Umbilical cord (tissue), 2 donors: Measurements from ENCODE around the gene GDPD4. TPM values are rescaled to one million over a fixed set of nuclear protein-coding genes. Genes with fewer than 3 reads are reported as not detected.
A peak's percentile ranks its signal among the peaks of the same experiment; 100 is the strongest.

Experiments
- DNase-seq: peaks from one replicate; pipeline ENCODE4 v3.0.0-alpha.2; 2015; ENCODE audit warnings: low spot score
- total RNA-seq: library from RNA; depleted of rRNA; stranded (reverse); fragments of >200 nt; gene quantifications from one replicate; pipeline ENCODE4 v1.2.3, GENCODE V29; 2014; ENCODE audit warnings: low replicate concordance; ENCODE audit not compliant: insufficient read depth

GDPD4 gene
- total RNA-seq, 1 donor from 2014 or later = 0.48 TPM

DNA sequence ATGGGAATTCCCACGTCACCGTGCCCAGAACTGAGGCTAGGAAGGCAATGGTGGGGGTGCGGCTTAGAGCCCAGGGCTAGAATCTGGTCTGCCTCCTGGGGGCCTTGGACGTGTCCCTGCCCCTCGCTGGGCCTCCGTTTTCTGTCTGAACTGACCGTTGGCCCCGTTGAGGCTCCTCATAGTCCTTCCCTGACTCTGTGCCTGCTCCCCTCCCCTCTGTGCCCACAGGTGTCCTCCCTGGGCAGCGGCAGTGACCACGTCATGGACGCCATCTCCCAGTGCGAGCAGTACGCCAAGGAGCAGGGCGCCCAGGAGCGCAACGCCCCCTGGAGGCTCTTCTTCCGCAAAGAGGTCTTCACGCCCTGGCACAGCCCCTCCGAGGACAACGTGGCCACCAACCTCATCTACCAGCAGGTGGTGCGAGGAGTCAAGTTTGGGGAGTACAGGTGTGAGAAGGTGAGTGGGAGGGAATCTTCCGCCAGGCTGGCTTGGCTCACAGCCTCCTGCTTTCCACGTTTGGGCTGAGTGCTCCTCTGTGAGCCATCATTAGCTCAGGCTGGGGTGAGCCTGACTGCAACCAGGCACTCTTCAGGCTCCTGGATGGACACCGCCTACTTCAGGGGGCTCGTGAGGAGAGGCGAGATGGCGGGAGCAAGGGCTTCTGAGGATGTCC lies 109.5 kb downstream of the GDPD4 start:
- DNase-seq = peak; percentile 50

GRCh38 chr11:77191429-77191822 lies 110.1 kb downstream of the GDPD4 start:
- no peak for DNase-seq

DNA sequence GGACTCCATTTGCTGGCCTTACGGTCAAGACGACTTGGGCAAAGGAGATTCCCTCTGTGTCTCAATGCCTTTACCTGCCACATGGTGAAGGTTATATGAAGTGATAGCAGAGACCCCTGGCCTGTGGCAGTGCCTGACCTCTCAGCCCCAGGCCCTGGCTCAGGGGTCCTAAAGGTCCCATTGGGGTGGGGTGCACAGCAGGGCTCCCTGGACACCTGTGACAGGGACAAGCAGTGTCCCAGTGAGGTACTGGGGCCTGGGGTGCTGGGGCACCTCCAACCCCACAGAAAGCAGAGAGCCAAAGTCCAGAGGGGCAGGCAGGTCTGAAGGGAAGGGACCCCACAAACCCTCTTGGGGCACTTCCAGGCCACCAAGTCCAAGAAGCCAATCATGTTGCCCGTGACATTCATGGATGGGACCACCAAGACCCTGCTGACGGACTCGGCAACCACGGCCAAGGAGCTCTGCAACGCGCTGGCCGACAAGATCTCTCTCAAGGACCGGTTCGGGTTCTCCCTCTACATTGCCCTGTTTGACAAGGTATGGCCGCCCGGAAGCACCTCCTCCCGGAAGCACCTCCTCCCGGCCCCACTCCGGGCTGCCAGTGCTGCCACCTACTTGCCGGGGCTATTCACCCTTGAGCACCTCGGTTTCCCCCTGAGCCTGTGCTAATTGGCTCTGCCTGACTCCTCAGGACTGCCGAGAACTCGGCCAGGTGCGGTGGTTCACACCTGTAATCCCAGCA lies 111.0 kb downstream of the GDPD4 start:
- no peak for DNase-seq

DNA sequence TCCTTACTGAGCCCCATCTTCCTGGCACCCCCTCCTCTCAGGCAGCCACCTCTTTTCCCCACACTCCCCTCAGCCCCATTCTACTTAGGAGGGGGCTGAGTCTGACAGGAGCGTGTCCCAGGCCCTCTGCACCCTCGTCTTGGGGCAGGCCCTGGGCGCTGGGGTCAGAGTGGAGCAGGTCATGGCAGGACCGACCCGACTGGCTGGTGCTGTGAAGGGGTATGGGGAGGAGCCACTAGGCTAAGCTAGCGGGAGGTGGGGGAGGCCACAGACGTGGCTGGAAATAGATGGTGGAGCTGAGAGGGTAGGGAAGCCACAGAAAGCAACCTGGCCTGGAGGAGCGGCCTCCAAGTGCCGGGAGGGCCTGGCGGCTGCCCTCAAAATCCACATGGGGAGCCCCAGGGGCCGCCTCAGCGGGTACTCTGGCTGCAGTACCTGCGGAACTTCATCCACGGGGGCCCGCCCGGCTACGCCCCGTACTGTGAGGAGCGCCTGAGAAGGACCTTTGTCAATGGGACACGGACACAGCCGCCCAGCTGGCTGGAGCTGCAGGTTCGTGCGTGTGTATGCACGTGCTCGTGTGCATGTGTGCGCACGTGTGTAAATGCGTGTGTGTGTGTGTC lies 111.8 kb downstream of the GDPD4 start:
- no peak for DNase-seq

- no peak for DNase-seq
Observed at GRCh38 chr11:77188633-77189491, 112.6 kb downstream of the GDPD4 start.

GRCh38 chr11:77187776-77188632 lies 113.5 kb downstream of the GDPD4 start:
- peak; percentile 83 for DNase-seq

DNA sequence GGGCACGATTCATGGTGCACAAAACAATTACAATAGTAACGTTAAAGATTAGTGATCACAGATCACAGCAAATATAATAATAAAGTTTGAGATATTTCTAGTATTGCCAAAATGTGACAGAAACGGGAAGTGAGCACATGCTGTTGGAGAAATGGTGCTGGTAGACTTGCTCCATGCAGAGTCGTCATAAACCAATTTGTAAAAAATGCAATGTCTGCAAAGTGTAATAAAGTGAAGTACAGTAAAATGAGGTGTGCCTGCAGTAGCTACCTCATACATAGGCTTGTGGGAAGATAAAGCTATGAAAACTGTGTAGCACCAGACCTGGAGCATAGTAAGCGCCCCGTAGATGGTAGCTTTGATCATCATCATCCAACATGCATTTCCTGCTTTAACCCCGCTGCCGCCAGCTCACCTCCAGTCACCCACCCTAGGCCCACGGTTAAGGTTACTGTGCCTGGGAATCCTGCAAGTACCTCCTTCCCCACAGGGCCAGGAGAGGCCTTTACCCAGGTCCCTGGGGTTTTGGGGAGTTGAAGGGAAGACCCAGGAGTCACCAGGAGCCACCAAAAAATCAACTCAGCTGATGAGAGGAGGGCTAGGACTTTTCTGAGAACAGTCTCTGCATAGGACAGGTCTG lies 114.3 kb downstream of the GDPD4 start:
- no peak for DNase-seq

- DNase-seq = no peak
Observed at GRCh38 chr11:77186302-77186701, 115.2 kb downstream of the GDPD4 start.

DNA sequence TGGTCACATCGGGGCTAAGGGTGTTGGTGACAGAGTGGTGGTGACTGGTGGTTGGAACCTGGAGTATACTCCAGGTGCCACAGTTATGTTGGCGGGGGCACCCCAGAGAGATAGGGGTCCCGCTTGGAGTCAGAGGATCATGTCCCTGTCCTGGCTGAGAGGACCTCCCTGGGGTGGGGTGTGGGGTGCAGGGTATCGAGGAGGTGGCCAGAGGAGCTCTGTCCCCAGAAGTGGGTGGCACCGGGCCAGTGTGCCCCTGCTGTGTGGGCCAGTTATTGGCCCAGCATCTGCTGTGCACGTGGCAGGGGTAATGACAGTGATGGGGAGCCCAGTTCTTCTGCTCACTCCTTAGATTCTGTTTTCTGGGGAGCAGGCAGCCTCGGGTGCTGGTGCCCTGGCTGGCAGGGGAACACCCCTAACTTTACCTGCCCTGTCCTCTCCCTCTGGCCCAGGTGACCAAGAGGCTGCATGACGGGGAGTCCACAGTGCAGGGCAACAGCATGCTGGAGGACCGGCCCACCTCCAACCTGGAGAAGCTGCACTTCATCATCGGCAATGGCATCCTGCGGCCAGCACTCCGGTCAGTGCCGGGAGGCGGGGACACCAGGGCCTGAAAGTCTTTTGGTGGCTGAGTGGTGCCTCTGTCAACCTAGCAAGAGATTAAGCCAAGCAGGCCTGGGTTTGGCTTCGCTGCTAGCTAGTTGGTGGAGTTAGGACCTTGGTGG lies 117.2 kb downstream of the GDPD4 start:
- no peak for DNase-seq

DNA sequence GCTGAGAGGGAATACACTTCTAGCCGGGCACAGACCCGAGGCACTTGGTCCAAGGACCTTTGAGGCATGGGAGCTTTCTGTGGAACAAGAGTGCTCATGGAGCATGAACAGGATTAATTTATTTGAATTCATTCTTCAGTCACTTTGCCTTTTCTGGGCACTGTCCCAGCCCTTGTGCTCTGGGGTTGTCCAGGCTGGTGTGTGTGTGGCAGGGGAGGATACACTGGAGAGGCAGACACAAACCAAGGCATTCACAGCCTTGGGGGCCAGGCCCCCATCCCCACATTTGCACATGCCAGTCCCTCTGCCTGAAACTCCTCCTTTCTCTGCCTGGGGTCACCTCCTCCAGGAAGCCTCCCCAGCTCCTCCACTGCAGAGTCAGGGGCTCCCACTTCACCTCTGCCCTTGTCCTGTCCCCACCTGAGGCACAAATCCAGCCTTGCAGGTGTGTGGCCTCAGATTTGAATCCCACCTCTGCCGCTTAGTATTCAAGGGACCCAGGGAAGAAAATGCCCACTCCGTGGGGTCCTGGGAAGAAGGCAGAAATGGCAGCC lies 118.0 kb downstream of the GDPD4 start:
- no peak for DNase-seq

DNA sequence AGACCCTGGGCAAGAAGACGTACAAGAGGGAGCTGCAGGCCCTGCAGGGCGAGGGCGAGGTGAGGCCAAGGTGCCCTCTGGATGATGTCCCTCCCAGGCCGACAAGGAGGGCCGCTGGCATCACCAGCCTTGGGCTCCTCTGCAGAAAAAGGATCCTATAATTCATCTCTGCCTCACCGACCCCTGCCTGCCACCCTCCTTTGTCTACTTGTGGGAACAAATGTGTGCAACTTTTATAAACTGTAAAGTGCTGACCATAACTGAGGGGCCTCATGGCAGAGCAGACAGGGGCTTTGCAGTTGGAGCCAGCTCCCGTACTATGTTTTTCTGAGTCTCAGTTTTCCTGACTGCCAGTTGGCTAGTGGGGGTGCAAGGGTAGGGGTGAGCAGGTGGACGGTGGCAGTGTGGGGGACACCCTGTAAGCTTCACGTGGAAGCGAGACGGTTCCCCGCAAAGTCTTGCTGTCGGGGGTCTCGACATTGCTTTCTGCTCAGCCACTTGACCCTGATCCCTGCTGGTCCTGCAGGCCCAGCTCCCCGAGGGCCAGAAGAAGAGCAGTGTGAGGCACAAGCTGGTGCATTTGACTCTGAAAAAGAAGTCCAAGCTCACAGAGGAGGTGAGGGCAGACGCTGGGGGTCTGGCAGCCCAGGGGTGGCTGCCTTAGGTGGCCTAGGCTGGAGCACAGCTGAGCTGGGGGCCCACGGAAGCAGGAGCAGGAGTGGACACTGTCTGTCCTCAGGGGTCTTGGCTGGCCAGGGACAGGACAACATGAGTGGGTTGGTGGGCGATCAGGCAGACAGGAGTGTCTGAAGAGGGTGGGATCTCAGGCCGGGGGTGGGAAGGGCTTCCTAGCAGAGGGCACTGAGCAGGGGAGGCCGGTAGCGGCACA lies 118.7 kb downstream of the GDPD4 start:
- no peak for DNase-seq

GRCh38 chr11:77181799-77182541 lies 119.5 kb downstream of the GDPD4 start:
- DNase-seq = no peak

- DNase-seq = no peak
Observed at GRCh38 chr11:77181226-77181625, 120.3 kb downstream of the GDPD4 start.

GRCh38 chr11:77180346-77180745 lies 121.1 kb downstream of the GDPD4 start:
- DNase-seq = no peak

DNA sequence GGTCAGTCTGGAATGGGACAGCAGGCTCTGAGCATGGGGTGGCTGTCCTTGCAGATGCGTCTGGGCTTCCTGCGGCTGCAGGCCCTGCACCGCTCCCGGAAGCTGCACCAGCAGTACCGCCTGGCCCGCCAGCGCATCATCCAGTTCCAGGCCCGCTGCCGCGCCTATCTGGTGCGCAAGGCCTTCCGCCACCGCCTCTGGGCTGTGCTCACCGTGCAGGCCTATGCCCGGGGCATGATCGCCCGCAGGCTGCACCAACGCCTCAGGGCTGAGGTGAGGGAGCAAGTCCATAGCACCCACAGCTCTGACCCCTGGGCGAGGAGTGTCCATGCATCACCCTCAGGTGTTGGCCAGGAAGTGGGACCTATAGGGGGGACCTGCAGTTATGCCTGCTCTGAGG lies 121.8 kb downstream of the GDPD4 start:
- DNase-seq = no peak

DNA sequence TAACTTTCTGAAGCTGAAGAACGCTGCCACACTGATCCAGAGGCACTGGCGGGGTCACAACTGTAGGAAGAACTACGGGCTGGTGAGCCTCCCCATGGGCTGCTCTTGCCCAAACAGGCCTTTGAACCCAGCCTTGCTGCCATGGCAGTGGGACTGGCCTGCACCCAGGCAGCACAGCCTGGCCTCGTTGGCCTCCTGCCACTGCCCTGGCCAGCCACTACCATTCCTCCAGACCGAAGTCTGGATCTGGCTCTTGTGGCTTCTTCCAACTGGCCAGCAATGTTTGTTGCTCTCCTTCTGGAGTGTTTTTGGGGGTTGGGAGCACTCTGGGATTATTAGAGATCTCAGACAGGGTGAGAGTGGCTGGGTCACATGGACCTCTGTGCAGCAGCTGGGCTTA lies 122.4 kb downstream of the GDPD4 start:
- no peak for DNase-seq

GRCh38 chr11:77178150-77178549 lies 123.3 kb downstream of the GDPD4 start:
- DNase-seq = no peak

DNA sequence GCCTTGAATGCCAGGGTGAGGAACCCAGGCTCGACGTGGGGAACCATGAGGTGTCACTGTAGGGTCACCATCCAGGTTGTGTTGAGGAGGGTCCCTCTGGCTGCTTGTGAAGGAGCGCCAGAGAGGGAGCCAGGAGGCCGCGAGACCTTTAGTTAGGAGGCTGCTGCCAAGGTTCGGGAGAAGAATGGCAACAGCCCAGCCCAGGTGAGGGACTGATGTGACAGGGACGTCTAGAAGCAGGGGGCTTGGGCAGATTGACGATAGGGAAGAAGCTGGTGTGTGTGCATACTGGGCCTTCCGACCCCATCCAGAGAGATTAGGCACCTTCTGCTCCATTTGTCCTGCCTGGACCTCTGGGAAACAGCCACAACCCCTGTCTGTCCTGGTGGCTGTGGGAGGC lies 124.5 kb downstream of the GDPD4 start:
- no peak for DNase-seq
